Activated naive CD8-positive, alpha-beta T cell treated with anti-CD3 and anti-CD28 coated beads, Interleukin-2, amount 50 U/mL, for 16 hours (primary cell): ENCODE results near the gene SORCS3.

Experiments
- DNase-seq: peaks from one replicate; pipeline ENCODE4 v3.0.0-alpha.2; 2020; ENCODE audit warnings: low read depth, low spot score

Gene SORCS3

DNA sequence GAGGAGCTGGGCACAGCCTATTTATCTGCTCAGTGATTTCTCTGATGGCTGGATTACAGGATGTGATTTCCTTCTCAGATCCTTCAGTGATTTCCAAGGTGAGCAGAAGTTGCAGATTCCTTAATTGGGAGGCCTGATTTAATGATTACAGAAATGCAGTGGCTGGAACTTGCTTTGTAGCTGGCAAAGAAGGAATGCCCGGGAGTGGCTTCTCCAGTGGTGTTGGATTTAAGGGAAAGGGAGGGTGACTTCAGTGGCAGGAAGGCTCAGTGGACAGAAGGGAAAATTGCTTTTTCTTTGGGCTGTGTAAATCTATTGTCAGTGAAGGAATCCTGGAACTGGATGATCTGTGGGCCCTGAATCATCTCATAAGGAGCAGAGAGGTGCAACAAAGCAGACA, 5.1 kb downstream of the SORCS3 start:
- DNase-seq: no peak

DNA sequence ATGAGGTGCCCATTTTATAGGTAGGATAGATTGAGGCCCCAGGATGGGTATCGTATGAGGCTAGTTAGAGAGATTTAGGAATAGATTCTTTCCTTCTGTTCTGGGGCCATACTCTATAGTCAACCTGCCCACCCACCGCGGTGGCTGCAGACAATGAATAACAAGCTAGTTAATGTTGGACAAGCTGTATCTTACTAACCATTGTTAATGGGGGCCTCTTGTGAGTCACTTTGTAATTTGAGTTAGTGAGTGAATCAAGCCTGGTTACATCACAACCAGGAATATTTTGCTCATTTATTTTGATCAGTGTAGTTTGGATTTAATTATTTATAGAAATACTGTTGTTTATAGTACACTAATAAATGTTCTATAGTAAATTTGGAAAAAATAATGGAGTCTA, 7.3 kb downstream of the SORCS3 start:
- DNase-seq: no peak

- no peak for DNase-seq
Measured at GRCh38 chr10:104650072-104650471, 9.0 kb downstream of the SORCS3 start.

DNA sequence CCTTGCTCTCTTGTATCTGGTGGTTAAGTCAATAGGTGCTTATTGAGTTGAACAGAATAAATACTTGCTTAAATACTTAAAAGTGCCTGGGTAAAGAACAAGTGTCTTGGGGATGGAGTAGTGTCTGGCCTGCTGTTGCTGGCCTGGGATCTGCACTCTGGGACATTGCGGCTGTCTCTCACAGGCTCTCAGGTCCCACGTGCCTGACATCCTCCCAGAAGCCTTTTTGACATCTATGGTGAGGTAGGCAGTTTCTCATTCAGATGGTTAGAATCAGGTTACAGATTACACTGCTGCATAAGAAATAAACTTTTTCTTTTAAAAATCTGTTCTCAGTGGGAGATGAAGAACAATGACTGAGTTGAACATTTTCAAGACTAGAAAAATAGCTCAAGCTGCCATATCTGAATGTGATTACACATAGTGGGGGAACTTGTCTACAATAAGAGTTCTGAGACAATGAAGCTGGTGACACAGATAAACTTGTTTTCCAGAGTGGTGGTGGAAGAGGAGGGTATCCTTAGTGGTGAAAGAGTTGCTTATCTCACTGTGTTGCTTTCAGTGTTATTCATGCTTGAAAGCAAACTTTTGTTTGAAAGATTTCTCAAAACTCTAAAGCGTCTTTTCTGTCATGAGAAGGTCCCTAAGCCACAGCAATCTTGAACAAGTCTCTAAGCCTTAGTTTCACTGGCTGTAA, 9.7 kb downstream of the SORCS3 start:
- no peak for DNase-seq

DNA sequence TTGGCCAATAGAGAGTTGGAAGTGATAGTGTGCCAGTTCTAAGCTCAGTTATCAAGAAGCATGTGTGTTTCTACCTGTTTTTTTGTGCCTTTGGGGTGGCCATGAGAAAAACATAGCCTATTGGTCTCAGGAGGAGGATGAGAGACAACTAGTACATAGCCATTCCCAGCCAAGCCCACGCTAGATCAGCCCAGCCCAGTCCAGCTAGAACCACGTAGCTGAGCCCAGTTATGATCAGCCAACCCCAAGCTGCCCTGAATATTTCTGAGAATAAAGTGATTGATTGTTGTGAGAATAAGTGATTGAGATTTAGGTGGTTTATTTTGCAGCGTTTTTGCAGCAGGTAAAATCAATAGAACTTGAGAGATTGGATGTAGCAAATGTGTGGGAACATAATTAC, 15.9 kb downstream of the SORCS3 start:
- DNase-seq: no peak

- no peak for DNase-seq
Measured at GRCh38 chr10:104657457-104657856, 16.4 kb downstream of the SORCS3 start.

DNA sequence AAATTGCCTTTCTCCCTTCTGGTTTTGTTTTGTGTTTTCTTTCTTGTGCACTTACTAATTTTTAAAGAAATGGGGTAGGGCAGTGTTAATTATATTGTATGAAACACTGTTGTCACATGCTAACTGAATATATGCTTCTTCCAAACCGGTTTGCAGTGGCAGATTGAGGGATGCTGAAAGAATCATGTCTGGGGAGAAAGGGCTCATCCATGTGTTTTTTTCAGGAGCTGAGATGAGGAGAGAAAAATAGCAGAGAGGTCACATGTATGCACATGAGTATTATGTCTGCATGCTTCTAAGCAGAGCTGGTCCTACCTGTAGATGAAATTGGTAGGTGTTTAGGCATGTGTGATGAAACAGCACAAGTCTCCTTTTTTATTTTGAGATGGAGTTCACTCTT, 17.0 kb downstream of the SORCS3 start:
- DNase-seq: no peak

DNA sequence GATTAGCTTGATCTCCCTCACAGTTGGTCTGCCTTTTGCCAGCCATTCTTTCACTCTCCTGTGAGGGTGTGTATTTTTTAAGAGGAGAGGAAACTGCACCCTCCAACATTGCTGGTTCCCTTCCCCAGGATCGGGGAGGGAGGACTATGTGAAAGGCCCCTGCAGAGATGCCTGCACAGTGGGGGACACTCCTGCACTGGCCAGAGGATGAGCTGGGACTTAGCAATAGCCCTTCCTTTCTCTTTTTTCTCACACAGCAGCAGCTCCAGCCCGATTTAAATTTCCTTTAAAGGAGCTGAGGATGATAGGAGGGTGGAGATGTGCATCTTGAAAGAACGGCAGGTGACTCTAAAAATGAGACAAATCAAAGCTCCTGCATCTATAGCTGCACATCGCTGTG, 18.7 kb downstream of the SORCS3 start:
- DNase-seq: no peak

DNA sequence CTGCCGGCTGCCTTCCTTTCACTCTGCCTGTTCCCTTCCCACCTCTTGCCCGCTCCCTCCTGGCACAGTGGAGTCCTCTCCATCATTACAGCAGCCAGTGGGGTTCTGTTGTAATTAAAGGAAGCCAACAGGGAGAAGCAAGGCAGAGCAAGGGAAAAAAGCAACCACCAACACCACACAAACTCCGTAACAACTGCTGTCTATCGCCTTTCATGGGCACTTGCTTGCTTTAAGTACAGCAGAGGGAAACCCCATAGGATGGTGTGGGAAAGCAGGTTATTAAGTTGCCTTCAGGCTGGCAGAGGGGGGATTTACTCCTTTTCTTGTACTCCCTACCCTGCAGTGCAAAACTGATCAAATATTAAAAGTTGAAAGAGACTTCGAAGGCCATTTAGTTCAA, 22.0 kb downstream of the SORCS3 start:
- DNase-seq: no peak

- DNase-seq: no peak
Measured at GRCh38 chr10:104663563-104663962, 22.5 kb downstream of the SORCS3 start.

GRCh38 chr10:104664205-104664604, 23.1 kb downstream of the SORCS3 start:
- no peak for DNase-seq

- no peak for DNase-seq
Measured at GRCh38 chr10:104665174-104665573, 24.1 kb downstream of the SORCS3 start.

DNA sequence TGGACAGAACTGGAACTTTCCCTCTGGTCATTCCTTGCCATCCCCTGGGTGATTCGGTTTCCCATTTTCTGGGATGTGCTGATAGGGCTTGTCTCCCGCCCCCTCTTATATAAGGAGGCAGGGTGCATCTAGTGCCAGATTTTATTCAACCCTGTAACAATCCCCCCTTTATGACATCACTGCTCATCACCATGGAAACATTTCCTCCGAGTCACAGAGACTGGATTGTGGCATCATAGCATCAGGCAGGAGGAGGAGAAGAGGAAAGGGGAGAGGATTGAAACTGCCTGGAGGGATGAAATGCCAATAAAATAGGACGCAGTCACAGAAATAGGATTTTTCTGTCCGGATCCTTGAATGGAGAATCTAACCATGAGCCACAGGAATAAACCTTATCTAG, 25.0 kb downstream of the SORCS3 start:
- DNase-seq: no peak

DNA sequence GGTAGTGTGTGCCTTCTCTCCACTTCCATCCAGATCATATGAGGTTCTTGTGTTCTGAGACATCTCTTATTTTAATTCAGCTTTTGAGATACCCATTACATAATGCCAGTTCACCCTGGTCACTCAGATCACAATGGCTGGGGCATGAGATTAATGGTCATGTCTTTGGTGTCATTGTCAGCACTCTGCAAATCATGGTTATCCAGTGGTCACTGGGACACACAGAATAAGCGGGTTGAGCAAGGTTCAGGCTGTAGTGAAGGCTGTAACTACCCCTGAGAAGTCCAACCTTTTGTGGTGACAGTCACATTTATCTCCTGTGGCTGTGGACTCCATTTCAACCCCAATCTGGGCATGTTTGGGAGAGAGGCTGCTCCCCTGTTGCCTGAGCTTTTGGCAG, 35.8 kb downstream of the SORCS3 start:
- no peak for DNase-seq

DNA sequence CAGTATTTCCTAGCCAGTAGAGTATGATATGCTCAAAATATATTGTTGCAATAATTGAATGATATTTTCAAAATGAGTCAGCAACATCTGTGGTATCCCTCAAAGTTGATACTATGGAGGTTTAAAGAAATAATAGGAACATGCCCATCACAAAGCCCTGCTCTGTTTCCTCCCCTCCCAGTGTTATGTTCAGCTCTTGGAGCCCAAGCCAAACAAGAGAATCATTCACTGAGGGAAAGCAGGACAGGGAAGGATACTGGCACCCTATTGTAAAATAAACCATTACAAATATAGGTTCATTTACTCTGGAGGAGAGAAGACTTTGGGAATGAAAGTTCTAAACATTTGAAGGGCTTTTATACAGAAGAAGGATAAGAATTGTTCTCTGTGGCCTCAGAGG, 37.6 kb downstream of the SORCS3 start:
- no peak for DNase-seq

DNA sequence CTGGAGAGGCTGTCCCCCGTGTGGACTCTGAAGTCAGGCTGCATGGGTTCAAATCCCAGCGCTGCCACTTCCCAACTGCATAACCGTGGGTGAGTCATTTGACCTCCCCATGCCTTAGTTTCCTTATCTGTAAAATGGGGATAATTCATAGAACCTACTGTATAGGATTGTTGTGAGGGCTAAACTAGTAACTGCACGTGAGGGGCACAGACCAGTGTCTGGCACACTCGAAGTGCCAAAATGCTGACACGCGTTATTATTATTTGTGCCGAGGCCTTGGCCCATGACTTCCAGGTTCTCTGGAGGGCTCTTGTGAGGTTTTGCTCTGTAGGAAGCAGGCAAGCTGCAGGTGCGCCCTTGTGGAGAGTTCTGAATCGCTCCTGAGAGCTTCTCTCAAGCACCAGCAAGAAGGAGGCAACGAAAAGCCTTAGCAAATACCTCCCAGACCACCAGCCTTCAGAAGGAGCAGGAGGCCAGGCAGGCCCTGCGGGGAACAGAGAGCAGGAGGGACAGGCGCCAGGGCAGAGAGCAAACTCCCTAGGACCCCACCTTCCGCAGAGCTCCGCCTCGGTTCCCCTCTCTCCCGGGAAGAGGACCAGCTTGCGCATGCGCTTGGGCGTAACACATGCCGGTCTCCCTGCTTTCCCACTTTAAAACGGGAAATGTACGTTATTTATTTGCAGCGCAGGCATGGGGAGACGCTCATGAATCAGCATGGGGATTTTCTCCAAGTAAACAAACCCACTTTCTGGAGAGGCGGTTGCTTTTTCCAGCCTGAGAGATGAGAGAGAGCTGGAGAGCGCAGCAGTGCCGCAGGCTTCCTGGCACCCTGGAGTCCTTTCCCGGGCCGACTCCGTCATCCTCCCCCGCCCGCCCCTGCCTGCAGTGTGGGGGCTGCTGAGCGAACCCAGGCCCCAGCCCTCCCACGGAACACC, 39.6 kb downstream of the SORCS3 start:
- DNase-seq: no peak

DNA sequence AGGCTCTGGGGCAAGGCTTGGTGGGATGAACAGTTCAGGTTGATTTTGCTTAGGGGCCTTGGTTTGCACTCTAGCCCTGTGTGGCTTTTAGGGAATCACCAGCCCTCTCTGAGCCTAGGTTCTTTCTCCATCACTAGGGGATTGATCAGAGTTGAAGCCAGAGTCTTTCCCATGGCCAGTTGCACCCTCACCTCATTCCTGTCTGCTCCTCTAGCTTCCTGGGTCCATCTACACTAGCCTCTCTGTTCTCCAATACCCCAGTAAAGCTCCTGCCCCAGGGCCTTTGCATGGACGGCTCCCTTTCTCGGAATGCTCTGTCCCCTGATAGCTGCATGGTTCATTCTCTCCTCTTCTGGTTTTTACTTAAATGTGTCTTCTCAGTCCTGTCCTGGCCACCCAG, 40.4 kb downstream of the SORCS3 start:
- no peak for DNase-seq

DNA sequence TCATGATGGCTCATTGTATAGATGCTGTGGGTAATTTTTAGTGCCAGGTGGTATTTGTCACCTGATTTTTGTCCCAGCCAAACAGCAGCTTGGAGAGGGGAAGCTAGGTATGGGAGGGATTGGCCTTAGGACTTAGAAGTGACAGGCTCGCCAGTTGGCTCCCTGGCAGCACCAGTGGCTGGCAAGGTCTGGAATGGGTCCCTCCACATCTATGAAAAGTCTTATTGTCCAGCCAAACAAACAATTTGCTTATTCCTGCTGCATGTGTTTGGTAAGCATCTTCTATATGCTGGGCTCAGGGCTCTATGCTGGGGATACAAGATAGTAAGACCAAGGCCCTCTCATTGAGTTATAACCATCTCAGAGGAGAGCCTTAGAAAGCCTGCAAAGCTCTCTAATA, 42.5 kb downstream of the SORCS3 start:
- no peak for DNase-seq

DNA sequence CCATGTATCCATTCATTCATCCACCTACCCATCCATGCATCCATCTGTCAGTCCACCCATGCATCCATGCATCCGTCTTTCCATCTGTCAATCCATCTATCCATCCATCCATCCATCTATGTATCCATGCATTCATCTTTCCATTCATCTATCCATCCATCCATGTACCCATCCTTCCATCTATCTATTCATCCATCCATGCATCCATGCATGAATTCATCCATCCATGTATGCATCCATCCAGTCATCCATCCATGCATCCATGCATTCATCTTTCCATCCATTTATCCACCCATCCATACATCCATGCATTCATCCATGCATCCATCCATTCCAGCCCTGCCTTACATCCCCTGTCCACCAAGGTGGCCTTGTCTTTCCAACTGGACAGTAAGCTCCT, 45.7 kb downstream of the SORCS3 start:
- DNase-seq: no peak

GRCh38 chr10:104688251-104689042, 47.4 kb downstream of the SORCS3 start:
- no peak for DNase-seq

DNA sequence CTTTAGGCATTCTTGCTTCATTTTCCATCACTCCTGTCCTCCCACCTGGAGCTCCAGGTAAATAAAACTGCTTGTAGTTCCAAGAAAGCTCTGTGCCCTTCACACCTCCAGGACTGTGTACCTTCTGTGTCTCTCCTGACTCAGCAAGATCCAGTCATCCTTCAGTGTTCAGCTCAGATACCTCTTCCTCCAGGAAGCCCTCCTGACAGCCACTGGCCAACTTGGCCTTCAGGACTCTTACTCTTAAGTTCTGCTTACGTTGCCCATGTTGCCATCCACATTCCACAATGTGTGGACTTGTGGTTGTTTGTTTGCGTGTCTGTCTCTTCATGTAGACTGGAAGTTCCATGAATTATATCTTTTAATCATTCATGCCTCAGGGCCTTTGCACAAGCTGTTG, 48.0 kb downstream of the SORCS3 start:
- DNase-seq: no peak

DNA sequence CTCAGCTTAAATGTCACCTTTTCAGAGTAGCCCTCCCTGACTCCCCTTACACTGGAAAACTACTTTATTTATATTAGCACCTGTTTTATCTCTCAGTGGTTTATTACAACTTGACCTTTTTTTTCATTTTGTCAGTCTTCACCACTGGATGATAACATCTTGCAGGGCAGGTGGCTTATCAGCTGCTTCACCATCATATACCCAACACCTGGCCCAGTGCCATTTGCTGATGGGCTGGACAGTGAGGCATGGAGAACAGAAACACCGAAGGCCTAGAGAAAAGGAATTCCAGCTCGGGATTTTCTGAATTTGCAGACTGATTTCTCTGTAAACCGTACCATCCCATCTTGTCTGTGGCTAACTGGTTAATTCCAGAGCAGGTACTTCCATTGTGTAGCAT, 48.5 kb downstream of the SORCS3 start:
- DNase-seq: no peak
